Adipocyte (in vitro differentiated cells): ENCODE measurements around the gene CASK.
"Not testable (repeated sequence)": the region's sequence is repeated elsewhere in the genome, so short reads cannot be mapped to it uniquely, and the experiment has no call there.

Experiments
- DNase-seq: peaks from one replicate; pipeline ENCODE4 v3.0.0-alpha.2; 2015; ENCODE audit warnings: low read depth
- H3K27me3 ChIP-seq: replicated peaks from 2 replicates; pipeline ENCODE4 v1.7.0; 2013; ENCODE audit warnings: mild to moderate bottlenecking, low read length, moderate library complexity; ENCODE audit not compliant: control insufficient read depth, insufficient read depth
- H3K36me3 ChIP-seq: 2 replicates; pipeline ENCODE4 v1.7.0; 2013; ENCODE audit warnings: low read length, mild to moderate bottlenecking, moderate library complexity; ENCODE audit not compliant: control insufficient read depth, insufficient read depth, severe bottlenecking
- H3K4me1 ChIP-seq: 2 replicates; pipeline ENCODE4 v1.7.0; 2013; ENCODE audit warnings: mild to moderate bottlenecking, low read length, moderate library complexity; ENCODE audit not compliant: control insufficient read depth, insufficient read depth
- H3K4me3 ChIP-seq: 2 replicates; pipeline ENCODE4 v1.7.0; 2013; ENCODE audit warnings: mild to moderate bottlenecking, low read length, moderate library complexity
- H3K9ac ChIP-seq: 2 replicates; pipeline ENCODE4 v1.7.0; 2013; ENCODE audit warnings: mild to moderate bottlenecking, low read length, moderate library complexity
- H3K9me3 ChIP-seq: 2 replicates; pipeline ENCODE4 v1.7.0; 2013; ENCODE audit warnings: mild to moderate bottlenecking, low read length, moderate library complexity; ENCODE audit not compliant: control insufficient read depth

CASK gene

DNA sequence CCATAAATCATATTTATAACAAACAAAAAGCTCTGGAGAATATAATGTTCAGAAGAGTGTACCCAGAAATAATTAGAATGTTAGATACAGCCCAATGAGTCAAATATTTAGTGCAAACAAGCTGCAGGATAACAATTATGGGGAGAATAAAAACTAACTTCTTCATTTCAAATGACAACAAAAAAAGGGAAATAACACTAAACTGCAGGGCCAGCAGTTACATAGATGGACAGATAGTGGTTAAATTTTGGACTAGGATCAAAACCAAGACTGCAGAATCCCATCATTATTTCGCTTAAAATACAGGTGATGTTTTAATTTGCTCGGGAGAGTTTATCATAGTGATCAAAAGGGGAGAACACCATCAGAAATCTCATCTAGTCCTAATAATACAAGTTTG lies 235.2 kb downstream of the CASK start:
- peaks cover 13% of the 10 kb centered on the region for H3K4me1 ChIP-seq

DNA sequence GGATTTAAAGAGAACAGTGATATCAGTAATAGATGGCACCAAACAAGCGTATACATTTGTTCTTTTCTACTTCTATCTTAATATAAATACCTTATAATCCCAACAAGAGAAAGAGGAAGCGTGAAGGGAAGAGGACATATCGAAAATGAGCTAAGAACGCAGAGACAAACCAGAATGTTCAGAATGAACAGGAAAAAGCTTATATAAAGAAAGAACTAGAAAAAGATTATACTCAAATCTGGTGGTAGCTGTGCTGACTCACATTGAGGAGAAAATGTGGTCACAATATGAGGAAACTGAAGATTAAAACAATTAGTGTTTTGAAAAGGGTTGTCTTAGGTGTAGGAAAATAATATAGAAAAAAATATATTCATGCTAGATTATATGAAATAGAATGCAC lies 236.6 kb downstream of the CASK start:
- peaks cover 8% of the 10 kb centered on the region for H3K27me3 ChIP-seq
- no peak overlapping the region for H3K9ac ChIP-seq
- peaks cover 6% of the 10 kb centered on the region for H3K4me1 ChIP-seq
- no peak overlapping the region for H3K4me3 ChIP-seq
- no peaks in the 10 kb centered on the region for H3K9me3 ChIP-seq
- DNase-seq = no peak
- no peaks in the 10 kb centered on the region for H3K36me3 ChIP-seq

More for the DNA sequence above, 235.2 kb downstream of the CASK start:
- peaks cover 6% of the 10 kb centered on the region for H3K27me3 ChIP-seq
- no peak for DNase-seq
- H3K4me3 ChIP-seq = no peak overlapping the region
- no peaks in the 10 kb centered on the region for H3K36me3 ChIP-seq
- H3K9me3 ChIP-seq = no peaks in the 10 kb centered on the region
- H3K9ac ChIP-seq = no peak overlapping the region

DNA sequence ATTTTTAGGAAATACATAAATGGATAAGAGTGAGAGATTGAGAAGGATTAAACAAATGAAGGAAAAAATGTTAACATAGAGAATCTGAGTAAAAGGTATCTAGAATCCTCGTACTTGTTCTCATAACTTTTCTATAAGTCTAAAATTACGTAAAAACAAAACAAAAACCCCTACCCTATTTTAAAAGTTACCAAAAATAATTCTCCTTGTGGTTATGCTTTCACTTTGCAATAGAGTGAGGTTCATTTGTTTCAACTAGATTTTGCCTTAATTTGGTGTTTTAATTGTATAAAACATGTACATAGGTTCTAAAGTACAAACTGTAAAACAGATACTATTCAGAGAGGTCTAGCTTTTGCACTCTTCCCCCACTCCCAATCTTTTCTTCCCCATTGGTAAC lies 238.4 kb downstream of the CASK start:
- H3K9me3 ChIP-seq = no peaks in the 10 kb centered on the region
- H3K9ac ChIP-seq = no peak overlapping the region
- no peaks in the 10 kb centered on the region for H3K4me1 ChIP-seq
- H3K36me3 ChIP-seq = no peaks in the 10 kb centered on the region
- peaks cover 10% of the 10 kb centered on the region for H3K27me3 ChIP-seq
- H3K4me3 ChIP-seq = no peak overlapping the region
- no peak for DNase-seq

DNA sequence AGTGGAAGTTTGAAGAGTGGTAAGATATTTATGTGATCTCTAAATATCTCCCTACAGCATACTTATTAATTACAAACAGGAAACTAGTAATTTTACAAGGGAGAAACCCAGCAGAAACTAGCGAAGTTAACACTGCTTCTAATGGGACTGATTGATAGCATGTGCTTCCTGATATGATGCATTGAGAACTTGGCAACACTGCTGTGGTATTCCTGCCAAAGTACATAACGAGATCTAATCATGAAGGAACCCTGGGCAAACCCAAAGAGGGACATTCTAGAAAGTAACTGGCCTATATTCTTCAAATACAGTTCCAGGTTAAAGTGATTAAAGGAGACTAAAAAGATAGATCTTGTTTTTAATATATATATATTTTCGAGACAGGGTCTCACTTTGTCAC lies 239.2 kb downstream of the CASK start:
- H3K4me1 ChIP-seq = no peaks in the 10 kb centered on the region
- no peak overlapping the region for H3K4me3 ChIP-seq
- no peak for DNase-seq
- H3K27me3 ChIP-seq = peaks cover 10% of the 10 kb centered on the region
- no peak overlapping the region for H3K9ac ChIP-seq
- no peaks in the 10 kb centered on the region for H3K9me3 ChIP-seq
- H3K36me3 ChIP-seq = no peaks in the 10 kb centered on the region

DNA sequence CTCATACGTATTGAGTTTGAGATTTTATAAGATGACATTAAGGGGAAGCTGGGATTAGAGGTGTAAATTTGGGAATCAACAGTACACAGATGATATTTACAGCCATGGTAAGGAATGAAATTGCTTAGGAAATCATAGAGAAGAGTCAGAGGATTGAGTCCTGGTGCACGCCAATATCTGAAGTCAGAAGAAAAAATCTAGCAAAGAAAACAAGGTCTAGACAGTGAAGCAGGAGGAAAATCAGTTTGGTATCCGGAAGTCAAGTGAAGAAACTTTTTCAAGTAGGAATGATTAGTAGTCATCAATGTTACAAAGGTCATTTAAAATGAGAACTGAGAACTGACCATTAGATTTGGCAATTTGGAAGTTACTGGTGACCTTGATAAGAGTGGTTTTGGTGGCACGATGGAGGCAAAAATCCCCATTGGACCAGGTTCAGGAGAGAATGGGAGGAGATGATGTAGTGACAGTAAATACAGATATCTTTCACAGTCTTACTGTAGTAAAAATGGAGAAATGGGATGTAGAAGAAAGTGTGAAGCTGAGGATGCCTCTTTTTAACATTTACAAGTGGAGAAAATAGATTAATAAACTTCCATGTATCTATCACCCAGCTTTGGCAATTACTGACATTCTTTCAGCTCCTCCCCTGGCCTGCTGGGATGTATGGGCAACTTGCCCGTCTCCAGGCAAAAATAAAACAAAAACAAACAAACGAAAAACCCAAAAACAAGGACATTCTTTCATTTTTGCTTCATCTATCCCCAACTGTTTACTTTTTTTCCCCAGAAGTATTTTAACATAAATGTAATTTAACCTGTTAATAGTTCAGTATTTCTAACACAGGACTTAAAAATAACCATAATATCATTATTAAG lies 245.9 kb downstream of the CASK start:
- H3K9ac ChIP-seq = no peak overlapping the region
- H3K4me1 ChIP-seq = no peaks in the 10 kb centered on the region
- no peak for DNase-seq
- no peaks in the 10 kb centered on the region for H3K9me3 ChIP-seq
- H3K27me3 ChIP-seq = peaks cover 8% of the 10 kb centered on the region
- no peaks in the 10 kb centered on the region for H3K36me3 ChIP-seq
- no peak overlapping the region for H3K4me3 ChIP-seq

DNA sequence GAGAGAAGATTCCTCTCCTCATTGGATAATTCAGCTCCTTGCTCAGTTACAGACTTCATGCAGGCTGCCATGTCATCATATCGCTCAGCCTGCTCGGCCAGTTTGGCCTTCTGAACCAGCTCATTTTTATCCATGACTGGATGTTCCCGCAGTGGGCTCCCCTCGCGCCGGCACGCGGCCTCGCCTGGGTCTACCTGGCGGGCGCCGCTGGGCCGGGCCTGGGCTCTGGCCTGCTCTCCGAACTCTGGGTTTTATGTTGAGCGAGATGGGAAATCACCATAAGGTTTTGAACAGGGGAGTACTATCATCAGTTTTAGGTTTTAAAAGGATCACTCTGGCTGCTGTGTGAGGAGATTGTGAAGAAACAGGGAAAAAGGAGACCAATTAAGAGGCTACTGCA lies 247.0 kb downstream of the CASK start:
- H3K4me1 ChIP-seq, DNase-seq, H3K9me3 ChIP-seq, H3K27me3 ChIP-seq, H3K9ac ChIP-seq, H3K36me3 ChIP-seq, H3K4me3 ChIP-seq: not testable (repeated sequence)

DNA sequence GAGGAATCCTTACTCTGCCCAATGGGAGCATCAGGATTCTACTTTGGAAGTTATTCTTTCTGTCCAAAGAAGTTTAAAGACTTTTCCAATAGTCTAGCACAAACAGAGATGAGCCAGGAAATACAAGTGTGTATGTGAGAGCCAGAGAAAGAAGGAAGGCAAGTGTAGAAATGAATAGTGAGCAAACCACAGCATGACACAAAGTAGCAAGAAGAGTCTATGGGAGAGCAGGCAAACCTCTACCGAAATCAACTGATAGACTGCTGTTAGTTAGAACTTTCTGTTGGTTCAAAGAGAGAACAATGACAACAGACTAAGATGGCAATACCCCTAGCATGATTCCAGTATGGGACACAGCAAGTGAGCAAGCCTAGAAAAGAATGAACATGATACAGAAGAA lies 250.7 kb downstream of the CASK start:
- no peak overlapping the region for H3K4me3 ChIP-seq
- no peak overlapping the region for H3K9ac ChIP-seq
- H3K36me3 ChIP-seq = no peaks in the 10 kb centered on the region
- no peaks in the 10 kb centered on the region for H3K9me3 ChIP-seq
- no peaks in the 10 kb centered on the region for H3K4me1 ChIP-seq
- H3K27me3 ChIP-seq = peaks cover 15% of the 10 kb centered on the region
- no peak for DNase-seq

DNA sequence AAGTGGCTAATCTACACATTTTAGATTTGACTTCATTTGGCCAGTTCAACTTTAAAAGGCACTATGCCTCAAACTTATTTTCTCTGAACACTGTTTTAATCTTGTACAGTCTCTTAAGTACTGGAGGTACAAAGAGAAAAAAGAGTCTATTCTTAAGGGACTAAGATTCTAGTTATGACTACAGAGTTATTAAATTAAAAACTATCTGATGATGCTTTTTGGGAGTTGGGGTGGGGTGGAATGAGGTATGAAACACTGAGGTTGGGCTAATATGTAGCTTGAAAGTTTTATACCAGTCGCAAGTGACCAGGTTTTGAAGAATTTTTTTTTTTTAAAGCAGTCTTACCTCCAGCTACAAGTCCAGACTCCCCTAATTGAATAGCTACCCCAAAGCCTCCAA lies 252.3 kb downstream of the CASK start:
- H3K4me1 ChIP-seq = peaks cover 5% of the 10 kb centered on the region
- DNase-seq = no peak
- H3K27me3 ChIP-seq = peaks cover 15% of the 10 kb centered on the region
- H3K9ac ChIP-seq = no peak overlapping the region
- no peaks in the 10 kb centered on the region for H3K9me3 ChIP-seq
- no peak overlapping the region for H3K4me3 ChIP-seq
- H3K36me3 ChIP-seq = no peaks in the 10 kb centered on the region

DNA sequence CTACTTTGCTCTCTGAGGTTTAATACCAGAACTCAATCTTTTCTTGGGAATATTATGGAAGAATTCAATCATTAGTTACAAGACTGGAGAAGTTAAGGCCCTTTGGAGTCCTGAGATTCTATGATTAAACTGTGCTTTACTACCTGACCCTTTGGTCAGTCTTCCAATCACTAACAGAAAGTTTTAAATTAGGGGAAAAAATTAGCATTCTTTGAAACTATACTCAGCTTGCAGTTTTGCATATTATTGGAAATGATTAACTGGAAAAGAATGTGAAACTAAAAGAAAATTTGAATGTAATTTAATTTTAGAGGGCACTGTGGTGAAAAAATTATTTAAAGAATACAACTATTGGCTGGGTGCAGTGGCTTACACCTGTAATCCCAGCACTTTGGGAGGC lies 253.2 kb downstream of the CASK start:
- H3K9me3 ChIP-seq = no peaks in the 10 kb centered on the region
- DNase-seq = no peak

DNA sequence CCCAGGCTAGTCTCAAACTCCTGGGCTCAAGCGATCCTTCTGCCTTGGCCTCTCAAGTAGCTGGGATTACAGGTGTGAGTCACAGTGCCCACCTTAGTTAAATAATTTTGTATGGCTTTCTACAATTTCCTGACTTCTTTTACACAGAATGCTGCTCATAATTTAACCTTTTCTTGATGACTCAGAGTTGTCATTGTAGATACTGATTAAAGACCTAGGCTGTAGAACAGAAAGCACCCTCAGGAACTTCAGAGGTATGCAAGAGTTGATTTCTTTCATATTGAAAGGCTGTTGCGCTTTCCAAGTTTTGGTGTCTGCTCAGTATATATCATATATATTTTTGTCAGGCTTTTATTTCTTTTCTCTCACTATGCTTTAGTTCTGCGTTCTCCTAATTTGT lies 255.7 kb downstream of the CASK start:
- H3K4me3 ChIP-seq = no peak overlapping the region
- no peaks in the 10 kb centered on the region for H3K36me3 ChIP-seq
- no peak overlapping the region for H3K9ac ChIP-seq
- DNase-seq = no peak
- H3K4me1 ChIP-seq = peaks cover 10% of the 10 kb centered on the region
- H3K9me3 ChIP-seq = no peaks in the 10 kb centered on the region
- H3K27me3 ChIP-seq = peaks cover 11% of the 10 kb centered on the region

More for the DNA sequence above, 253.2 kb downstream of the CASK start:
- Histone ChIP-seq H3K4me3 (no peak overlapping the region), H3K9ac (no peak overlapping the region), H3K36me3 (no peaks in the 10 kb centered on the region), H3K27me3 (peaks cover 15% of the 10 kb centered on the region), H3K4me1 (peaks cover 10% of the 10 kb centered on the region)

DNA sequence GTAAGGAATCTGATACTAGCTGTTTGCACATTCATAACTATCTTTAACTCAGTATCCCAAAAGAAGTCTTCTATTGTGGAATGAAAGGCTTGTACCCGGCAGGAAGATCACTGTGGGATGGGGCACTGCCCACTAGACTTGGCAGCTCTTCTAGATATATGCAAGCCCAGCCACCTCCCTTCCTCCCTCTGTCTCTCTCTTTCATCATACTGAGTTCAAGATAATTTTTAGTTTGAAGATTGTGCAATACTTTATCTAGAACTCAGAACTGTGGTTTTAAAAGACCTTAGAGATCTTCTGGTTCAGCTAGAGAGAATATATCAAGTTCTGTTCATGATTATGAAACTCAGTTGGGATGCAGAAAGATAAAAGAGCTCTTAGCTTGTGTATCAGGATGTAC lies 257.1 kb downstream of the CASK start:
- H3K4me1 ChIP-seq = peaks cover 11% of the 10 kb centered on the region
- no peak overlapping the region for H3K4me3 ChIP-seq
- peaks cover 6% of the 10 kb centered on the region for H3K27me3 ChIP-seq
- no peak overlapping the region for H3K9ac ChIP-seq
- no peaks in the 10 kb centered on the region for H3K36me3 ChIP-seq
- DNase-seq = peak; percentile 72
- H3K9me3 ChIP-seq = no peaks in the 10 kb centered on the region

DNA sequence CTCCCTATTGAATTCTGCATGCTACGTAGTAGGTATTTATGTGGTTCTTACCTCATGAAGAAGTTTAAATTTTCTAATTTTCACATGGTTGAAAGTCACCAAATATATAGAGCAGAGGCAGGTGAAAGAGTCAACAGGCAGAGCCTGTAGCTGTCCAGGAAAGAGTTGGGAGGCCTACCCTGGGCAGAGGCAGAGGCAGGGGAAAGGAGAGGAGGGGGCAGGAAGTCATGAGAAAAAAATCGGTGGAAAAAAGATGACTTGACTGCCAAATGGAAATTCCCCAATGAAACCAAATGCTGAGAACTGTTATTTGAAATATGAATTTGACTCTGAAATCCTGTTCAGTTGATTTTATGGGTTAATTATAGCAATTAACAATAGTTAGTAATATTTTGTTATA lies 257.7 kb downstream of the CASK start:
- H3K36me3 ChIP-seq = no peaks in the 10 kb centered on the region
- H3K9ac ChIP-seq = no peak overlapping the region
- no peak for DNase-seq
- peaks cover 6% of the 10 kb centered on the region for H3K27me3 ChIP-seq
- peaks cover 13% of the 10 kb centered on the region for H3K4me1 ChIP-seq
- H3K9me3 ChIP-seq = no peaks in the 10 kb centered on the region
- H3K4me3 ChIP-seq = no peak overlapping the region
